Mucosa of rectum (tissue), 2 donors: ENCODE results near the gene HNRNPU.

Source experiments
- H3K27ac ChIP-seq, 2 donors: one replicate each; pipeline ENCODE4 v1.7.0; 2013; ENCODE audit warnings: inconsistent platforms in 2 of 2, low read depth in 2 of 2, low read length in 2 of 2
- H3K27me3 ChIP-seq, 2 donors: one replicate each; pipeline ENCODE4 v1.7.0; 2013; ENCODE audit warnings: low read length in 2 of 2; ENCODE audit not compliant: control insufficient read depth in 2 of 2, insufficient read depth in 2 of 2
- H3K36me3 ChIP-seq, 2 donors: one replicate each; pipeline ENCODE4 v1.7.0; 2013; ENCODE audit warnings: low read length in 2 of 2; ENCODE audit not compliant: control insufficient read depth in 2 of 2, insufficient read depth in 2 of 2
- H3K4me1 ChIP-seq, 2 donors: one replicate each; pipeline ENCODE4 v1.7.0; 2013; ENCODE audit warnings: low read length in 2 of 2, mild to moderate bottlenecking in 1 of 2; ENCODE audit not compliant: control insufficient read depth in 2 of 2, insufficient read depth in 2 of 2
- H3K4me3 ChIP-seq, 2 donors: one replicate each; pipeline ENCODE4 v1.7.0; 2013; ENCODE audit warnings: low read length in 2 of 2
- H3K9ac ChIP-seq, 2 donors: one replicate each; pipeline ENCODE4 v1.7.0; 2013; ENCODE audit warnings: low read length in 2 of 2, low read depth in 1 of 2, mild to moderate bottlenecking in 1 of 2
- H3K9me3 ChIP-seq, 2 donors: one replicate each; pipeline ENCODE4 v1.7.0; 2013; ENCODE audit warnings: low read length in 2 of 2; ENCODE audit not compliant: control insufficient read depth in 2 of 2
- donor health status: healthy.
- donor health status: Normal muscosa, but diverticular disease.

The HNRNPU gene

DNA sequence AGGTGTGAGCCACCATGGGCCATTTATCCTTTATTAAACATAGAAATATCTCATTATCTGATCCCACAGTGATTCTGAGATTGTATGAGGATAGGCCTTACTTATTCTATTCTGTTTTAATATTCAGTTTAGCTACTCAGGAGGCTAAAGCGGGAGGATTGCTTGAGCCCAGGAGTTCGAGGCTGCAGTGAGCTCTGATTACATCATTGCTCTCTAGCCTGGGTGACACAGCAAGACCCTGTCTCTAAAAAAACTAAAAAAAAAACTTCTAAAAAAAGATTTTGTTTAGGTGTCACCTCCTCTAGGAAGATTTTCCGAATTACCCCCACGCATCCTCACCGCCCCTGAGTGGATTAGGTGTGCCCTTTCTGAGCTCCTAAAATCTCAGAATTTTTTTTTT is 14.3 kb upstream of the HNRNPU start:
- no peak overlapping the region for H3K4me3 ChIP-seq
- H3K4me1 ChIP-seq, result no peaks in the 10 kb centered on the region
- no peak overlapping the region for H3K27ac ChIP-seq
- H3K9me3 ChIP-seq, result no peaks in the 10 kb centered on the region
- no peak overlapping the region for H3K9ac ChIP-seq
- H3K36me3 ChIP-seq, result no peaks in the 10 kb centered on the region
- no peaks in the 10 kb centered on the region for H3K27me3 ChIP-seq

DNA sequence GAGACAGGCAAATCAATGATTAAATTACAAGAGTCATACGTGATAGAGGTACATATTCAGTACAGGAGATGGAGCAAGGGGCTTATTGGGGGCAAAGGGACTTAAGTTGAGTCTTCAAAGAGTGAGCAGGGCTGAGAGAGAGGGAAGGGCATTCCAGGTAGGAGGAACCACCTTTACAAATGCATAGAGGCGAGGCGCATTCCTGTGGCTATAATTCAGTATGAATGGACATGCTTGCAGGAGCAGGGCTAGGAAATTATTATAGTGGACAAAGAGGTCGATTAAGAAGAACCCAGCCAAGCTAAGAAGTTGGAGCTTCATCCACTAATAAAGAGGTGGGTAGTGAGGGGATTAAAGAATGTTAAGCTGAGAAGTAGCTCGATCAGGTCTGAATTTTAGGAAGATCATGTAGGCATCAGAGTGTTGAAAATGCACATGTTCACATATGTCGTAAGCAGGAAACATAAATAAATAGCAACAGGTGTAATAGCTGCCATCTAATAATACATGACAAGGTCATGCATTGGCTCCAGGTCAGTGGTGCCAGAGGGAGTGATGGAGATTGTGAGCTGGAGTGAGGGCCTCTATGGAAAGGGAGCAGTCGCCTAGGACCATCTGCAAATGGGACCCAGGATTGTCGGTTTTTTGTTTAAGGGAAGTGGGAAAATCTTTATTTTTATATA is 12.0 kb upstream of the HNRNPU start:
- Histone ChIP-seq H3K9me3 (no peaks in the 10 kb centered on the region), H3K27me3 (no peaks in the 10 kb centered on the region), H3K27ac (no peak overlapping the region), H3K9ac (no peak overlapping the region), H3K4me3 (no peak overlapping the region), H3K4me1 (no peaks in the 10 kb centered on the region), H3K36me3 (no peaks in the 10 kb centered on the region)

DNA sequence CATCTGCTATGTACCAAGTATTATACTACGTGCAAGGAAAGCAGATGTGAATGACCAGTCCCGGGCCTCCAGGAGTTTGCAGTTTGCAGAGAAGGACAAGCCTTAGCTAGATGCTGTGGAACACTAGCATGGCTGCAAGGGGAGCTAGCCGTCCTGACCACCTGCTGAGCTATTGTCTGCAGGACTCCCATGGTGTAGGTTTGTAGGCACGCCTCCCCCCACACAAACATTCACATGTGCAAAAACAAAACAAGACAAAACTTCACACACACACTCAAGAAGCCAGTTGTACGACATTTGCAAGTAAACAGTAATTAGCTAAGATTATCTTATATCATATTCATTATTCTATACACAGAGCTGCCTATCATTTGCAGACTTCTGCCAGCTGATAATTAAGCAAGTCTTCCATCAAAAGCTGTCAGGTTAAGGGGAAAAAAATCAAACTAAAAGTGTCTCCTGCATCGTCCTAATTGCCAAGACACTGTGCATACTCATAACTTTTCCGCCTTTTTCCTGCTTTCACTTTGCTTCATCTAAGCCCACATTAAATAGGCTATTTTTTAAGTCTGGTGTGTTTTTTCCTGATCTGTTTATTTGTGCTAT is 10.7 kb upstream of the HNRNPU start:
- Histone ChIP-seq H3K27ac (no peak overlapping the region), H3K9me3 (no peaks in the 10 kb centered on the region), H3K27me3 (no peaks in the 10 kb centered on the region), H3K4me1 (no peaks in the 10 kb centered on the region), H3K4me3 (no peak overlapping the region), H3K36me3 (no peaks in the 10 kb centered on the region), H3K9ac (no peak overlapping the region)

- Histone ChIP-seq H3K27me3 (no peaks in the 10 kb centered on the region), H3K9ac (no peak overlapping the region), H3K4me1 (peaks cover 2 to 7% of the 10 kb centered on the region in 2 donors), H3K36me3 (no peaks in the 10 kb centered on the region), H3K9me3 (no peaks in the 10 kb centered on the region), H3K4me3 (no peak overlapping the region), H3K27ac (no peak overlapping the region)
These were observed 5.6 kb upstream of the HNRNPU start for GRCh38 chr1:244869950-244870349.

- H3K4me1 ChIP-seq, result peaks cover 3 to 7% of the 10 kb centered on the region in 2 donors
- no peak overlapping the region for H3K4me3 ChIP-seq
- H3K27ac ChIP-seq, result no peak overlapping the region
- H3K9me3 ChIP-seq, result no peaks in the 10 kb centered on the region
- H3K27me3 ChIP-seq, result no peaks in the 10 kb centered on the region
- H3K9ac ChIP-seq, result no peak overlapping the region
- H3K36me3 ChIP-seq, result no peaks in the 10 kb centered on the region
These were observed 5.1 kb upstream of the HNRNPU start for GRCh38 chr1:244869364-244869827.

DNA sequence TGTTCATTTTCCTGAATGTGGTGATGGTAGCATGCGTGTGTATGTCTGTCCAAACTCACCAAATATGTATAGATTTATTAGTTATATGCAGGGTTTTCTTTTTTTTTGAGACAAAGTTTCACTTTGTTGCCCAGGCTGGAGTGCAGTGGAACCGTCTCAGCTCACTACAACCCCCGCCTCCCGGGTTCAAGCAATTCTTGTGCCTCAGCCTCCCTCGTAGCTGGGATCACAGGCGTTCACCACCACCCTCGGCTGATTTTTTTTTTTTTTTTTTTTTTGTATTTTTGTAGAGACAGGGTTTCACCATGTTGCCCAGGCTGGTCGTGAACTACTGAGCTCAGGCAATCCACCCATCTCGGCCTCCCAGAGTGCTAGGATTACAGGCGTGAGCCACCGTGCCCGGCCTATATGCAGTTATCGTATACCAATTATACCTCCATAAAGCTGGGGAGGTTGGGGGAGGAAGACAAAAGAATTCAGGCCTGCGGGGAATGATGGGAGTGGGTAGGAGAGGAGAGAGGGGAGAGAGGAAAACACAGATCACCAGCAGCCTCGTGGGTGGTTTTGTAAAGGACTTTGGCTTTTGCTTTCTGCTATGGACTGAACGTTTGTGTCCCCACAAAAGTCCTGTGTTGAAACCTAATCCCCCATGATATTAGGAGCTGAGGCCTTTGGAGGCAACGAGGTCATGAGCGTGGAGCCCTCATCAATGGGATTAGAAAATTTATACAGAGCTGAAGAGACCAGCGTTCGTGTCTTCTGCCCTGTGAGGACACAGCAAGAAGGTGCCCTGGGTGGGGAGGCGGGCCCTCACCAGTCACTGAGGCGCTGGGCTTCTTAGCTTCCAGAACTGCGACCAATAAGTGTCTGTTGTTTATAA is 4.4 kb upstream of the HNRNPU start:
- Histone ChIP-seq H3K9ac (no peak overlapping the region), H3K27ac (no peak overlapping the region), H3K27me3 (no peaks in the 10 kb centered on the region), H3K4me3 (no peak overlapping the region), H3K9me3 (no peaks in the 10 kb centered on the region), H3K36me3 (no peaks in the 10 kb centered on the region), H3K4me1 (peaks cover 3 to 7% of the 10 kb centered on the region in 2 donors)

GRCh38 chr1:244866355-244866754 is 2.0 kb upstream of the HNRNPU start:
- peaks cover 0 to 2% of the 10 kb centered on the region in 2 donors for H3K36me3 ChIP-seq
- no peak overlapping the region for H3K27ac ChIP-seq
- no peak overlapping the region for H3K4me3 ChIP-seq
- H3K9me3 ChIP-seq, result no peaks in the 10 kb centered on the region
- H3K9ac ChIP-seq, result no peak overlapping the region
- H3K4me1 ChIP-seq, result peaks cover 9 to 16% of the 10 kb centered on the region in 2 donors
- H3K27me3 ChIP-seq, result no peaks in the 10 kb centered on the region

DNA sequence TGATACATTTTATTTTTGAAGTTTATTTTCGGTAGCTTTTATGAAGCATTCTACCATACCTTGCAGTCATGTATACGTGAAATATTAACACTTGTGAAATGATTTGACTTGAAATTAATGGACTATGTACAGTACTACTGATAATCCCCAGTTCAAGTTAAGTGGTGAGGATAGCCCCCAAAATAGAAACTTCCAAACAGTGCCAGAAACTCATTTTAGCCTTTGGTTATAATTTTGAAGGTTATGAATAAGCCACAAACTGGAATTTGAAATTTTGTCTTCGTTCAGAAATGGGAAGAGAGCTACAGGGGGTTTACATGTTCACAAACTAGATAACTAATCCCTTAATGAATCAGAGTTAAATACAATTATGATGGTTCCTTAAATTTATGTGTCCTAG is 1.5 kb upstream of the HNRNPU start:
- Histone ChIP-seq H3K36me3 (peaks cover 2 to 4% of the 10 kb centered on the region in 2 donors), H3K27ac (no peak overlapping the region), H3K9me3 (no peaks in the 10 kb centered on the region), H3K4me3 (no peak overlapping the region), H3K27me3 (no peaks in the 10 kb centered on the region), H3K4me1 (peaks cover 13 to 21% of the 10 kb centered on the region in 2 donors), H3K9ac (no peak overlapping the region)

DNA sequence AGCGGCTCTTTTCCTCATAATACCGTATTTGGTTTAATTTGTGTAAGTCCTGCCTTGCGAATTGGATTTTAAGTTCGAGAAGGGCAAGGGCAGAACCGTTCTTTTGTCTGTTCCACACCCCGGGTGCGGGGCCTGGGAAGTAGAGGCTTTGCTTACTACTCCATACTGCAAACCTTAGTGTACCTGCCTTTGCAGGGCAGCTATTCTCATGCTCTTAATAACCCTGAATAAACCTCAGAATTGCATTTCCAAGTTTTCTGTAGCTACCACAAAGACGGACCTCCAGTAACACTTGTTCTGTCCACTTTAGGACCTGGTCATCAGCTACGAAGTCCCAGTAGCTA is 657 bp upstream of the HNRNPU start:
- Histone ChIP-seq H3K4me3 (peak overlapping the region; percentile 88 to 96), H3K9ac (peak overlapping the region; percentile 95 to 98), H3K36me3 (peaks cover 10 to 12% of the 10 kb centered on the region in 2 donors), H3K9me3 (no peaks in the 10 kb centered on the region), H3K27ac (peak overlapping the region; percentile 100), H3K4me1 (peaks cover 20 to 28% of the 10 kb centered on the region in 2 donors), H3K27me3 (no peaks in the 10 kb centered on the region)
